ENCODE data around the gene PYROXD2. TPM values are rescaled to one million over a fixed set of nuclear protein-coding genes. Genes with fewer than 3 reads are reported as not detected.

PYROXD2 gene
- total RNA-seq, 1 experiment from 2014 or later, result 4.0 TPM

GRCh38 chr10:98396096-98397063 lies 18.6 kb downstream of the PYROXD2 start:
- no TSS peak for BruUV-seq (replicated peaks)
- no peak for DNase-seq (ENCODE audit: unreplicated experiment)
- intact Hi-C loops (cut with micrococcal nuclease), result no loop called here
- no peak for TF ChIP-seq CTCF (IDR thresholded peaks at IDR 0.05; ENCODE audit: unreplicated experiment)
- H3K4me3 Mint-ChIP-seq (ENCODE audit: unreplicated experiment), result no peak overlapping the region
- no peaks in the 10 kb centered on the region for H3K9me3 Mint-ChIP-seq (ENCODE audit: unreplicated experiment)
- H3K27ac Mint-ChIP-seq (ENCODE audit: low read depth, unreplicated experiment), result no peak overlapping the region
- ChIA-PET CTCF (interaction anchor here (0.6 to 0.7 kb wide), 3 partner anchors 12 to 557 kb away, joined by 3 to 4 read pairs (median 3); no protein-coding TSS in a partner anchor), POLR2A (interaction anchor here (0.8 kb wide), 1 partner anchor 8 kb away, joined by 4 read pairs; no protein-coding TSS in a partner anchor)
- no peaks in the 10 kb centered on the region for H3K36me3 Mint-ChIP-seq (ENCODE audit: insufficient read depth, unreplicated experiment)
- peaks cover 19% of the 10 kb centered on the region for H3K27me3 Mint-ChIP-seq (ENCODE audit: insufficient read depth, unreplicated experiment)
- no peaks in the 10 kb centered on the region for H3K4me1 Mint-ChIP-seq (ENCODE audit: insufficient read depth, unreplicated experiment)

- Mint-ChIP-seq H3K36me3 (ENCODE audit: insufficient read depth, unreplicated experiment) (no peaks in the 10 kb centered on the region), H3K27ac (ENCODE audit: low read depth, unreplicated experiment) (no peak overlapping the region), H3K4me1 (ENCODE audit: insufficient read depth, unreplicated experiment) (no peaks in the 10 kb centered on the region), H3K9me3 (ENCODE audit: unreplicated experiment) (no peaks in the 10 kb centered on the region), H3K27me3 (ENCODE audit: insufficient read depth, unreplicated experiment) (peaks cover 19% of the 10 kb centered on the region), H3K4me3 (ENCODE audit: unreplicated experiment) (no peak overlapping the region)
- no TSS peak for BruUV-seq (replicated peaks)
- ChIA-PET POLR2A (interaction anchor here (0.8 kb wide), 1 partner anchor 9 kb away, joined by 4 read pairs; no protein-coding TSS in a partner anchor), CTCF (interaction anchor here (0.5 kb wide), 1 partner anchor 32 kb away, joined by 5 read pairs; no protein-coding TSS in a partner anchor)
- TF ChIP-seq CTCF (IDR thresholded peaks at IDR 0.05; ENCODE audit: unreplicated experiment), result no peak
- intact Hi-C loops (cut with micrococcal nuclease), result no loop called here
- no peak for DNase-seq (ENCODE audit: unreplicated experiment)
Observed at GRCh38 chr10:98394851-98395440, 20.0 kb downstream of the PYROXD2 start.

- no peak overlapping the region for H3K4me3 Mint-ChIP-seq (ENCODE audit: unreplicated experiment)
- H3K9me3 Mint-ChIP-seq (ENCODE audit: unreplicated experiment), result no peaks in the 10 kb centered on the region
- peaks cover 19% of the 10 kb centered on the region for H3K27me3 Mint-ChIP-seq (ENCODE audit: insufficient read depth, unreplicated experiment)
- no peaks in the 10 kb centered on the region for H3K36me3 Mint-ChIP-seq (ENCODE audit: insufficient read depth, unreplicated experiment)
- H3K4me1 Mint-ChIP-seq (ENCODE audit: insufficient read depth, unreplicated experiment), result no peaks in the 10 kb centered on the region
- peak; percentile 35 for DNase-seq (ENCODE audit: unreplicated experiment)
- H3K27ac Mint-ChIP-seq (ENCODE audit: low read depth, unreplicated experiment), result no peak overlapping the region
- intact Hi-C loops (cut with micrococcal nuclease), result no loop called here
- BruUV-seq (replicated peaks), result no TSS peak
- no peak for TF ChIP-seq CTCF (IDR thresholded peaks at IDR 0.05; ENCODE audit: unreplicated experiment)
- ChIA-PET POLR2A (no interaction called here), CTCF (interaction anchor here (1.3 kb wide), 1 partner anchor 9 kb away, joined by 6 read pairs; no protein-coding TSS in a partner anchor)
Observed at GRCh38 chr10:98391578-98391991, 23.4 kb downstream of the PYROXD2 start.

- DNase-seq (ENCODE audit: unreplicated experiment), result no peak
- BruUV-seq (replicated peaks), result no TSS peak
- no peak overlapping the region for H3K4me3 Mint-ChIP-seq (ENCODE audit: unreplicated experiment)
- ChIA-PET CTCF (interaction anchor here (1.3 kb wide), 1 partner anchor 8 kb away, joined by 6 read pairs; no protein-coding TSS in a partner anchor), POLR2A (no interaction called here)
- H3K9me3 Mint-ChIP-seq (ENCODE audit: unreplicated experiment), result no peaks in the 10 kb centered on the region
- no peak for TF ChIP-seq CTCF (IDR thresholded peaks at IDR 0.05; ENCODE audit: unreplicated experiment)
- peak overlapping the region; percentile 1 for H3K27ac Mint-ChIP-seq (ENCODE audit: low read depth, unreplicated experiment)
- H3K27me3 Mint-ChIP-seq (ENCODE audit: insufficient read depth, unreplicated experiment), result peaks cover 19% of the 10 kb centered on the region
- intact Hi-C loops (cut with micrococcal nuclease), result no loop called here
- H3K36me3 Mint-ChIP-seq (ENCODE audit: insufficient read depth, unreplicated experiment), result no peaks in the 10 kb centered on the region
- H3K4me1 Mint-ChIP-seq (ENCODE audit: insufficient read depth, unreplicated experiment), result no peaks in the 10 kb centered on the region
Observed at GRCh38 chr10:98391065-98391464, 23.9 kb downstream of the PYROXD2 start.

Data from MCF 10A (cell line).